ENCODE data around the gene SLC17A2. TPM values are rescaled to one million over a fixed set of nuclear protein-coding genes. Genes with fewer than 3 reads are reported as not detected.

SLC17A2 gene
- polyA plus RNA-seq, 1 experiment = not detected

DNA sequence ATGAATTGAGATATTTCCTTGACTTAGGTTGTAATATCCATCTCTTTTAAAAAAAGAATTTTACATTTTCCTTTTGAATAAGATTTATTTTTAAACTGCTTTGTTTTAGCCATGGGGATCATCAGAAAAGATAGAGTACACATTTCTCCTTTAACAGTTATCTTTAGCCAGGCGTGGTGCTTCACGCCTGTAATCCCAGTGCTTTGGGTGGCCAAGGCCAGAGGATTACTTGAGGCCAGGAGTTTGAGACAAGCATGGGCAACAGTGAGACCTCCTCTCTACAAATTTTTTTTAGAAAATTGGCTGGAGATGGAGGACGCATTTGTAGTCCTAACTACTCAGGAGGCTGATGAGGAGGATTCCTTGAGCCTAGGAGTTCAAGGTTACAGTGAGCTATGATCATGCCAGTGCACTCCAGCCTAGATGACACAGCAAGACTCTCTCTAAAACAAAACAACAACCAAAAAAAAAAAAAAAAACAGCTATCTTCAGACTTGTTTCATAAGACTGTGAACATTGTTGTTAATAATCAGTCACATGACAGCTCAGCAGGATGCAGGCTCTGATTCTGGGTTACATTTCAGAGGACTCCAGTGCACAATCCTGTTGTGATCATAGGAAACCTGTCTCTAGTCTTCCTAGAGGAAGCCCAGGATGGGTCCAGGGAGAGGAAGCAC, 54.4 kb downstream of the SLC17A2 start:
- CTCF ChIA-PET = no interaction called here
- POLR2A ChIA-PET = no interaction called here
- DNase-seq (ENCODE audit: low read depth) = no peak
- TF ChIP-seq, protein P1, sequence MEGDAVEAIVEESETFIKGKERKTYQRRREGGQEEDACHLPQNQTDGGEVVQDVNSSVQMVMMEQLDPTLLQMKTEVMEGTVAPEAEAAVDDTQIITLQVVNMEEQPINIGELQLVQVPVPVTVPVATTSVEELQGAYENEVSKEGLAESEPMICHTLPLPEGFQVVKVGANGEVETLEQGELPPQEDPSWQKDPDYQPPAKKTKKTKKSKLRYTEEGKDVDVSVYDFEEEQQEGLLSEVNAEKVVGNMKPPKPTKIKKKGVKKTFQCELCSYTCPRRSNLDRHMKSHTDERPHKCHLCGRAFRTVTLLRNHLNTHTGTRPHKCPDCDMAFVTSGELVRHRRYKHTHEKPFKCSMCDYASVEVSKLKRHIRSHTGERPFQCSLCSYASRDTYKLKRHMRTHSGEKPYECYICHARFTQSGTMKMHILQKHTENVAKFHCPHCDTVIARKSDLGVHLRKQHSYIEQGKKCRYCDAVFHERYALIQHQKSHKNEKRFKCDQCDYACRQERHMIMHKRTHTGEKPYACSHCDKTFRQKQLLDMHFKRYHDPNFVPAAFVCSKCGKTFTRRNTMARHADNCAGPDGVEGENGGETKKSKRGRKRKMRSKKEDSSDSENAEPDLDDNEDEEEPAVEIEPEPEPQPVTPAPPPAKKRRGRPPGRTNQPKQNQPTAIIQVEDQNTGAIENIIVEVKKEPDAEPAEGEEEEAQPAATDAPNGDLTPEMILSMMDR (IDR thresholded peaks at IDR 0.05; ENCODE audit: insufficient read depth, low read depth, low read length) = no peak
- no peaks in the 10 kb centered on the region for H3K27me3 ChIP-seq (ENCODE audit: control insufficient read depth, insufficient read depth, low read length)
- no peak overlapping the region for H3K4me3 ChIP-seq (ENCODE audit: low read depth, low read length)
- no peaks in the 10 kb centered on the region for H3K36me3 ChIP-seq (ENCODE audit: control insufficient read depth, insufficient read depth, low read length)

DNA sequence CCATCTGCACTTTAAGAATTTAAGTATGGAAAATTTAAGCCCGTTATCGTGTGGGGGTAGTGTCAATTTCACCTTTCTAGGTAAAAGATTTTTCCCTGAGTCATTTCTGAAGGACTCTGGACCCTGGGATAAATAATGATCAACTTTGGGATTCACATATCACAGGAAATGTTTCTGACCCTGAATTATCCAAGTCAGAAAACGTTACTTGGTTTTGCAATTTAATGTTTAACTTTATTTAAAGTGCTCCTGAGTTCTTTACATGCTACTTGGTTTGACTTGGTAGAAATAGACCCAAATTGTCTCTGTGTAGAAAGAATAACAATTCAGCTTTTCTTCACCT, 55.0 kb downstream of the SLC17A2 start:
- no peak overlapping the region for H3K4me3 ChIP-seq (ENCODE audit: low read depth, low read length)
- H3K36me3 ChIP-seq (ENCODE audit: control insufficient read depth, insufficient read depth, low read length) = no peaks in the 10 kb centered on the region
- no peak for DNase-seq (ENCODE audit: low read depth)
- no peaks in the 10 kb centered on the region for H3K27me3 ChIP-seq (ENCODE audit: control insufficient read depth, insufficient read depth, low read length)
- TF ChIP-seq, protein P1 (IDR thresholded peaks at IDR 0.05; ENCODE audit: insufficient read depth, low read depth, low read length) = no peak
- ChIA-PET CTCF (no interaction called here), POLR2A (no interaction called here)

DNA sequence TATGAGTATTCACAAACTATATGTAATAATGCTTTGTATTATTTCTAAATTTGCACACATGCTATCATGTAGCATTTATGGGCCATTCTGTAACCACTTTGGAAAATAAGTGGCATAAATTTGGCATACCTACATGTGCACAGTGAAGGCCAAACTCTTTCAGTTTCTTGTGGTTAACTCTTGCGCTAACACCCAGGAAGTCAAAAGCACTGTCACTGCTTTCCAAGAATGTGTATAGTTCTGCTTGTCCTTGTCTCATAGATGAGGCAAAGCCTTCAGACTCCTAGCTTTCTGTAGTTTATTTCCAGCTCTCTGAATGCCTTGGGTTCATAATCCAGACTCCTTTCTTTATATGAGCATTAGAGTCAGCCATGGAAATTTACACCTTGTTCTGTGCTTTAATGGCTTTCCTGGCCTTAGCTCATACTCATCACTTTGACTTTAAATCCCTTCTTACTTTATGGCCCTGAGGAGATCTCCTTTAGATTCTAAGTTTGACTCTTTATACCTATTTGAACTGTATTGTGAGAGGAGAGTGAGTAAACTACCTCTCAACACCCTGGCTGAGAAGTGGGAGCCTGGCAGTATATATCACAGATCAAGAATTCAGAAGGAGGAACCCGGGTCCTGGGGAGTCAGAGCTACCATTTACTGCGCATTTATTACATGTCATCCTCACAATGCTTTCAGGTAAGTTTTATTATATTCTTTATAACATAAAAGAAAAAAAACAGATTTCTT, 55.5 kb downstream of the SLC17A2 start:
- Histone ChIP-seq H3K36me3 (ENCODE audit: control insufficient read depth, insufficient read depth, low read length) (no peaks in the 10 kb centered on the region), H3K27me3 (ENCODE audit: control insufficient read depth, insufficient read depth, low read length) (no peaks in the 10 kb centered on the region), H3K4me3 (ENCODE audit: low read depth, low read length) (no peak overlapping the region)
- CTCF ChIA-PET = no interaction called here
- POLR2A ChIA-PET = no interaction called here
- DNase-seq (ENCODE audit: low read depth) = no peak
- TF ChIP-seq, protein P1 (IDR thresholded peaks at IDR 0.05; ENCODE audit: insufficient read depth, low read depth, low read length) = no peak

DNA sequence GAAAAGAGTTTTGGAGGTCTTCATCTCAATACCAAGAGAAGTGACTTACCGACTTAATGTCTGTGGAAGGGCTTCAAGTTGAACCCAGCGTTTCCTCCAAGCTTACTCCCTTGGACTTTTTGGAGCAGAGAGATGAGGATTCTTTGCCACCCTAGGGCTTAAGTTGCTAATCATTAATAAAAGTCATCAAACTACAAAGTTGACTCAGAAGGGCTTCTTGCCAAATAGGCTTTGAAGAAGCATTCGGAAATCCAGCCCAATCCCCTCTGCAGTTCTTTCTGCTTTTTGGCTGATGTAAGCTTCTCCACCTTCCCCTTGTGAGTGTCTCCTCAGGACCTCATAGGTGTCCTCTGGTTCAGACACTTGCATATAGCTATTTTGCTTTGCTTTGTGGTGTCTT, 56.4 kb downstream of the SLC17A2 start, which contains the start of gene SLC17A3:
Gene SLC17A3 (minus strand): TSS at position 126 of the 400 bp plus-strand sequence. CDS start 5,856 bp downstream, outside the sequence.
- Histone ChIP-seq H3K36me3 (ENCODE audit: control insufficient read depth, insufficient read depth, low read length) (no peaks in the 10 kb centered on the region), H3K4me3 (ENCODE audit: low read depth, low read length) (no peak within 1 kb of the TSS), H3K27me3 (ENCODE audit: control insufficient read depth, insufficient read depth, low read length) (no peaks in the 10 kb centered on the region)
- TF ChIP-seq, protein P1 (IDR thresholded peaks at IDR 0.05; ENCODE audit: insufficient read depth, low read depth, low read length) = no peak
- ChIA-PET POLR2A (no interaction called here), CTCF (no interaction called here)
- no peak for DNase-seq (ENCODE audit: low read depth)

DNA sequence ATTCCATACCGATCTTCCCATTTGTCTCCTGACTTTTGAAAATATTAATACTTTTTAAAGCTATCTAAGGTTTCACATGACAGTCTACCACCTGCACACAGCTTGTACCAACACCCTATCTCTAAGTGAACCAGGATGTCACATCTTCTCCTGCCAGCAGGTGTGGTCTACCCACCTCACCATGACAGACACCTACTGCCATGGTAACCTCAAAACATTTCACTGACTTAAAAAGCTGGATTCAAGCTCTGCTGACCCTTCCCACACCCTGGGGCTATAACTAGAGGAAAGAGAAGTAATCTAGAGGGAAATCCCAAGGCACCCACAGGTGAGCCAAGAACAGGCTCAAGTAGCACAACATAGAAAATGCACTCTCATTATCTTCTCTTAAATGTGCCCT, 57.7 kb downstream of the SLC17A2 start:
- Histone ChIP-seq H3K27me3 (ENCODE audit: control insufficient read depth, insufficient read depth, low read length) (no peaks in the 10 kb centered on the region), H3K4me3 (ENCODE audit: low read depth, low read length) (no peak overlapping the region), H3K36me3 (ENCODE audit: control insufficient read depth, insufficient read depth, low read length) (no peaks in the 10 kb centered on the region)
- no peak for DNase-seq (ENCODE audit: low read depth)
- POLR2A ChIA-PET = no interaction called here
- TF ChIP-seq, protein P1 (IDR thresholded peaks at IDR 0.05; ENCODE audit: insufficient read depth, low read depth, low read length) = no peak
- CTCF ChIA-PET = no interaction called here
